DOHH2 (cell line): ENCODE measurements around the gene MLXIP.

ENCODE experiments used
- EZH2phosphoT487 ChIP-seq: fragments of 200-600 bp; sonication (generic); IDR thresholded peaks from 2 replicates; pipeline ENCODE4 v1.6.1; 2017; ENCODE audit warnings: borderline replicate concordance, mild to moderate bottlenecking, antibody characterized with exemption, low read length, moderate library complexity, mixed read lengths
- TF ChIP-seq, protein P1 (sequence below): fragments of 200-600 bp; sonication (generic); IDR thresholded peaks from one replicate; pipeline ENCODE4 v1.5.1; 2014; ENCODE audit warnings: antibody characterized with exemption, mild to moderate bottlenecking, low read depth, low read length; ENCODE audit not compliant: poor library complexity, severe bottlenecking

DNA sequence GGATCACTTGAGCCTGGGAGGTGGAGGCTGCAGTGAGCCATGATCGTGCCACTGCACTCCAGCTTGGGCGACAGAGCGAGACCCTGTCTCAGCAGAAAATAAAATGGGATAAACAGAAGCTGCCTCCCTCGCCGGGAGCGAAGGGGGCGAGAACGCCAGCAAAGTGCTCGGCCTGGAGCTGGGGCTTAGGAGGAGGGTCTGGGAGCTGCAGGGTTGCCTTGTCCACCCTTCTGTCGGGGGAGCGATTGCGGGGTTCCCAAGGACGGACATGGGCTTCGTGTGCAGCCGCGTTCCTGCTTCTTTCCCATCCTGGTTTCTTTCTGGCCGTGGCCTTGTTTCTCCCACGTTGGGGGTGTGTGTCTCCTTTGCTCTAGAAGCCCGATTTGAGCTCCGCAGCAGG, 27.9 kb upstream of the MLXIP start:
- TF ChIP-seq, protein P1, sequence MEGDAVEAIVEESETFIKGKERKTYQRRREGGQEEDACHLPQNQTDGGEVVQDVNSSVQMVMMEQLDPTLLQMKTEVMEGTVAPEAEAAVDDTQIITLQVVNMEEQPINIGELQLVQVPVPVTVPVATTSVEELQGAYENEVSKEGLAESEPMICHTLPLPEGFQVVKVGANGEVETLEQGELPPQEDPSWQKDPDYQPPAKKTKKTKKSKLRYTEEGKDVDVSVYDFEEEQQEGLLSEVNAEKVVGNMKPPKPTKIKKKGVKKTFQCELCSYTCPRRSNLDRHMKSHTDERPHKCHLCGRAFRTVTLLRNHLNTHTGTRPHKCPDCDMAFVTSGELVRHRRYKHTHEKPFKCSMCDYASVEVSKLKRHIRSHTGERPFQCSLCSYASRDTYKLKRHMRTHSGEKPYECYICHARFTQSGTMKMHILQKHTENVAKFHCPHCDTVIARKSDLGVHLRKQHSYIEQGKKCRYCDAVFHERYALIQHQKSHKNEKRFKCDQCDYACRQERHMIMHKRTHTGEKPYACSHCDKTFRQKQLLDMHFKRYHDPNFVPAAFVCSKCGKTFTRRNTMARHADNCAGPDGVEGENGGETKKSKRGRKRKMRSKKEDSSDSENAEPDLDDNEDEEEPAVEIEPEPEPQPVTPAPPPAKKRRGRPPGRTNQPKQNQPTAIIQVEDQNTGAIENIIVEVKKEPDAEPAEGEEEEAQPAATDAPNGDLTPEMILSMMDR, result no peak
- TF ChIP-seq EZH2phosphoT487, result no peak
